ENCODE measurements around the gene TCEA2.

Gene TCEA2

DNA sequence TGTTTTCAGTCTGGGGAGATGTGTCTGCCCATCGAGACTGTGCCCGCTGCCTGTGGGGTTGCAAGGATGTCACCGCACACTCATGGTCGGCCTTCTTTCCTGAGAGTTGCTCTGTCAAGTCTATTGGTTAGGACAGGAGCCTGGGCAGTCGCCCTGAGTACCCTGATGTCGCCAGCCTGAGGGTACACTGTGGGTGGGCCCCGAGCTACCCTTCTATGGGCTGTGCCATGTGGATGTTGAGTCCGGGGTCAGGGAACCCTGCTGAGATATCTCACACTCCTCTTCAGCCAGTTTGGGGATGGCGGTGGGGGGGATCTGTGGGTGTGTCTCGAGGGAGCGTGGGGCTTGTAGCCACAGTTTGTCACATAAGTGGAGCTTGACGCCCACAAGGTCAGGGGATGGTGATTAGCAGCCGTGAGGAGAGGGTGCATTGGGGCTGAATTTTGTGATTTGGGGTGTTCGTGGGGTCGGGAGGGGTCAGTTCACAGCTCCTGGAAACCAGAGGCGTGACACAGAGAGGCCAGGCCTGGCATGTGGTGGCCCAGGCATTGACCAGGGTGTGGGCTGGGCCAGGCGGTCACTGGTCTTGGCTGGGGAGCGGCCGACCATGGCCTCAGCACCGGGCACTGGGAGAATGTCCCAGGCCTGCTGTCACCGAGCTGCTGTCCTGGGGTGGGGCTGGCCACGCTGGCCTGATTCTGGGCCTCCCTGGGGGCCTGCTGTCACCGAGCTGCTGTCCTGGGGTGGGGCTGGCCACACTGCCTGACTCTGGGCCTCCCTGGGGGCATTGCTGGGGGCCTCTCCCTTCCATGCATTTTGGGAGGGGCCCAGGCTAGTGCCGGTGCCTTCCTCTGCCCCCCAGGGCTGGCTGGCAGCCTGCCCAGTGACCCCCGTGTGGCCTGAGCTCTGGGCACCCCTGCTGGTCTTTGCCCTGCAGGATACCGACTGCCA, 46.0 kb downstream of the TCEA2 start:
- Histone ChIP-seq H3K27ac (ENCODE audit: low read depth, low read length) (no peak overlapping the region), H2AFZ (ENCODE audit: low read depth, low read length, severe bottlenecking) (no peak overlapping the region), H3F3A (ENCODE audit: insufficient read depth) (no peaks in the 10 kb centered on the region), H3K9me2 (replicated peaks; ENCODE audit: insufficient read depth, low read length) (no peaks in the 10 kb centered on the region), H3K79me2 (ENCODE audit: insufficient read depth, low read length) (no peaks in the 10 kb centered on the region), H3K4me2 (ENCODE audit: low read depth, low read length, poor library complexity, severe bottlenecking) (no peak overlapping the region), H3K36me3 (ENCODE audit: low read length) (no peaks in the 10 kb centered on the region), H4K20me1 (ENCODE audit: low read depth, low read length) (no peaks in the 10 kb centered on the region), H3K4me3 (ENCODE audit: insufficient read depth, low read length, poor library complexity, severe bottlenecking) (no peak overlapping the region), H3K9ac (ENCODE audit: low read length) (no peak overlapping the region), H3K9me3 (ENCODE audit: insufficient read depth, low read length) (no peaks in the 10 kb centered on the region), H3K27me3 (ENCODE audit: low read length) (no peaks in the 10 kb centered on the region)
- no peak for TF ChIP-seq CTCF (IDR thresholded peaks at IDR 0.05; ENCODE audit: insufficient read depth, low read length, poor library complexity, severe bottlenecking)
- no peak for TF ChIP-seq EZH2phosphoT487 (conservative IDR thresholded peaks at IDR 0.05; ENCODE audit: low read length)

GRCh38 chr20:64109831-64110391, 46.9 kb downstream of the TCEA2 start:
- Histone ChIP-seq H3K9me2 (replicated peaks; ENCODE audit: insufficient read depth, low read length) (no peaks in the 10 kb centered on the region), H2AFZ (ENCODE audit: low read depth, low read length, severe bottlenecking) (no peak overlapping the region), H3K27me3 (ENCODE audit: low read length) (no peaks in the 10 kb centered on the region), H3K4me2 (ENCODE audit: low read depth, low read length, poor library complexity, severe bottlenecking) (no peak overlapping the region), H3K9me3 (ENCODE audit: insufficient read depth, low read length) (no peaks in the 10 kb centered on the region), H3K9ac (ENCODE audit: low read length) (no peak overlapping the region), H3K27ac (ENCODE audit: low read depth, low read length) (no peak overlapping the region), H3K79me2 (ENCODE audit: insufficient read depth, low read length) (no peaks in the 10 kb centered on the region), H3K4me3 (ENCODE audit: insufficient read depth, low read length, poor library complexity, severe bottlenecking) (no peak overlapping the region), H3K36me3 (ENCODE audit: low read length) (no peaks in the 10 kb centered on the region), H3F3A (ENCODE audit: insufficient read depth) (no peaks in the 10 kb centered on the region), H4K20me1 (ENCODE audit: low read depth, low read length) (no peaks in the 10 kb centered on the region)
- TF ChIP-seq EZH2phosphoT487 (conservative IDR thresholded peaks at IDR 0.05; ENCODE audit: low read length) (no peak), CTCF (IDR thresholded peaks at IDR 0.05; ENCODE audit: insufficient read depth, low read length, poor library complexity, severe bottlenecking) (no peak)

- no peaks in the 10 kb centered on the region for H3K79me2 ChIP-seq (ENCODE audit: insufficient read depth, low read length)
- no peak overlapping the region for H3K9ac ChIP-seq (ENCODE audit: low read length)
- H3F3A ChIP-seq (ENCODE audit: insufficient read depth): no peaks in the 10 kb centered on the region
- H3K27ac ChIP-seq (ENCODE audit: low read depth, low read length): no peak overlapping the region
- H3K36me3 ChIP-seq (ENCODE audit: low read length): no peaks in the 10 kb centered on the region
- no peak overlapping the region for H2AFZ ChIP-seq (ENCODE audit: low read depth, low read length, severe bottlenecking)
- H3K9me2 ChIP-seq (replicated peaks; ENCODE audit: insufficient read depth, low read length): no peaks in the 10 kb centered on the region
- H3K9me3 ChIP-seq (ENCODE audit: insufficient read depth, low read length): no peaks in the 10 kb centered on the region
- H3K27me3 ChIP-seq (ENCODE audit: low read length): no peaks in the 10 kb centered on the region
- no peak overlapping the region for H3K4me2 ChIP-seq (ENCODE audit: low read depth, low read length, poor library complexity, severe bottlenecking)
- TF ChIP-seq EZH2phosphoT487 (conservative IDR thresholded peaks at IDR 0.05; ENCODE audit: low read length) (no peak), CTCF (IDR thresholded peaks at IDR 0.05; ENCODE audit: insufficient read depth, low read length, poor library complexity, severe bottlenecking) (no peak)
- H4K20me1 ChIP-seq (ENCODE audit: low read depth, low read length): no peaks in the 10 kb centered on the region
- no peak overlapping the region for H3K4me3 ChIP-seq (ENCODE audit: insufficient read depth, low read length, poor library complexity, severe bottlenecking)
These were observed 47.5 kb downstream of the TCEA2 start for GRCh38 chr20:64110411-64111068.
